ENCODE measurements around the gene ARHGAP9.
"Not testable (repeated sequence)": the region's sequence is repeated elsewhere in the genome, so short reads cannot be mapped to it uniquely, and the experiment has no call there.

- not testable (repeated sequence) for TF ChIP-seq POLR2A (IDR thresholded peaks at IDR 0.05; ENCODE audit: low read length); GATA1 (IDR thresholded peaks at IDR 0.05; ENCODE audit: low read depth, low read length)
These were observed 15.5 kb upstream of the ARHGAP9 start for GRCh38 chr12:57495051-57495701.

All from erythroblast (primary cell).